Esophagus squamous epithelium (tissue), 4 donors: ENCODE results near the gene ACTL10.

ENCODE experiments used
- CTCF ChIP-seq, 6 experiments: fragments of 450-650 bp in 4 of 6; fragments of 200-600 bp in 2 of 6; sonication (generic) in 2 of 6; IDR thresholded peaks; one replicate each; pipeline ENCODE4 v1.5.1; 2016 to 2019; ENCODE audit warnings: antibody characterized with exemption in 6 of 6, mild to moderate bottlenecking in 4 of 6, moderate library complexity in 4 of 6
- POLR2A ChIP-seq, 4 donors: fragments of 450-650 bp; IDR thresholded peaks; one replicate each; pipeline ENCODE4 v1.6.1; 2017; ENCODE audit warnings: antibody characterized with exemption in 4 of 4, mild to moderate bottlenecking in 4 of 4, moderate library complexity in 3 of 4

- TF ChIP-seq CTCF (IDR thresholded peaks at IDR 0.05), result no peak
- TF ChIP-seq POLR2A (IDR thresholded peaks at IDR 0.05), result no peak
Measured at GRCh38 chr20:33645072-33645358, 21.7 kb upstream of the ACTL10 start.
